COLO668 (cell line): ENCODE results near the gene KDELR3.
A peak's percentile ranks its signal among the peaks of the same experiment; 100 is the strongest.

Source experiments
- DNase-seq: peaks from one replicate; lab custom pipeline; 2025; ENCODE audit not compliant: unreplicated experiment; lab: John Stamatoyannopoulos, UW

Gene KDELR3

GRCh38 chr22:38467904-38468442 is at the start of gene KDELR3:
Gene KDELR3 (plus strand): TSS chr22:38468096. CDS start chr22:38468234, 138 bp downstream.
- peak; percentile 49 for DNase-seq

- DNase-seq, result no peak
Measured at GRCh38 chr22:38418589-38418988, 49.3 kb upstream of the KDELR3 start.

GRCh38 chr22:38419121-38419857 is 48.6 kb upstream of the KDELR3 start:
- DNase-seq, result no peak

GRCh38 chr22:38419858-38420160 is 48.1 kb upstream of the KDELR3 start:
- DNase-seq, result no peak

- no peak for DNase-seq
Measured at GRCh38 chr22:38420734-38421133, 47.2 kb upstream of the KDELR3 start.

- DNase-seq, result peak; percentile 79
Measured at GRCh38 chr22:38422611-38423511, 45.0 kb upstream of the KDELR3 start.

- DNase-seq, result no peak
Measured at GRCh38 chr22:38423512-38424503, 44.1 kb upstream of the KDELR3 start.

GRCh38 chr22:38424525-38425080 is 43.3 kb upstream of the KDELR3 start:
- DNase-seq, result no peak

GRCh38 chr22:38426628-38427027 is 41.3 kb upstream of the KDELR3 start:
- no peak for DNase-seq

- no peak for DNase-seq
Measured at GRCh38 chr22:38427465-38427864, 40.4 kb upstream of the KDELR3 start.

GRCh38 chr22:38427940-38428339 is 40.0 kb upstream of the KDELR3 start:
- no peak for DNase-seq

GRCh38 chr22:38428714-38429113 is 39.2 kb upstream of the KDELR3 start:
- DNase-seq, result no peak

- DNase-seq, result peak; percentile 51
Measured at GRCh38 chr22:38429499-38430068, 38.3 kb upstream of the KDELR3 start.

GRCh38 chr22:38431266-38432010 is 36.5 kb upstream of the KDELR3 start:
- DNase-seq, result no peak

- no peak for DNase-seq
Measured at GRCh38 chr22:38432264-38432663, 35.6 kb upstream of the KDELR3 start.

GRCh38 chr22:38433871-38434270 is 34.0 kb upstream of the KDELR3 start:
- no peak for DNase-seq

- no peak for DNase-seq
Measured at GRCh38 chr22:38435010-38435409, 32.9 kb upstream of the KDELR3 start.

GRCh38 chr22:38435965-38436364 is 31.9 kb upstream of the KDELR3 start:
- DNase-seq, result no peak

- DNase-seq, result no peak
Measured at GRCh38 chr22:38436629-38437395, 31.1 kb upstream of the KDELR3 start.
